Tibial nerve (tissue), 4 donors: ENCODE data around the gene SESN2.

Experiments
- CTCF ChIP-seq, 5 experiments: fragments of 200-600 bp in 3 of 5; fragments of 450-650 bp in 2 of 5; sonication (generic) in 3 of 5; IDR thresholded peaks; one replicate each; pipeline ENCODE4 v1.5.1; 2016 to 2019; ENCODE audit warnings: antibody characterized with exemption in 5 of 5, mild to moderate bottlenecking in 3 of 5, moderate library complexity in 2 of 5
- EP300 ChIP-seq, 2 donors: sonication (generic); formaldehyde crosslinking; IDR thresholded peaks; one replicate each; pipeline ENCODE4 v1.6.1; 2017; ENCODE audit warnings: antibody characterized with exemption in 2 of 2, mild to moderate bottlenecking in 1 of 2
- POLR2A ChIP-seq, 2 donors: fragments of 450-650 bp; IDR thresholded peaks; one replicate each; pipeline ENCODE4 v1.6.1; 2017; ENCODE audit warnings: antibody characterized with exemption in 2 of 2, mild to moderate bottlenecking in 2 of 2, moderate library complexity in 2 of 2

- TF ChIP-seq POLR2A (IDR thresholded peaks at IDR 0.05) (no peak), CTCF (IDR thresholded peaks at IDR 0.05) (no peak), EP300 (IDR thresholded peaks at IDR 0.05) (no peak)
Observed at GRCh38 chr1:28317014-28317413, 57.7 kb downstream of the SESN2 start.
